ENCODE measurements around the gene PTPN3. TPM values are rescaled to one million over a fixed set of nuclear protein-coding genes. Genes with fewer than 3 reads are reported as not detected.
"Not testable (repeated sequence)": the region's sequence is repeated elsewhere in the genome, so short reads cannot be mapped to it uniquely, and the experiment has no call there.

Gene PTPN3, protein sequence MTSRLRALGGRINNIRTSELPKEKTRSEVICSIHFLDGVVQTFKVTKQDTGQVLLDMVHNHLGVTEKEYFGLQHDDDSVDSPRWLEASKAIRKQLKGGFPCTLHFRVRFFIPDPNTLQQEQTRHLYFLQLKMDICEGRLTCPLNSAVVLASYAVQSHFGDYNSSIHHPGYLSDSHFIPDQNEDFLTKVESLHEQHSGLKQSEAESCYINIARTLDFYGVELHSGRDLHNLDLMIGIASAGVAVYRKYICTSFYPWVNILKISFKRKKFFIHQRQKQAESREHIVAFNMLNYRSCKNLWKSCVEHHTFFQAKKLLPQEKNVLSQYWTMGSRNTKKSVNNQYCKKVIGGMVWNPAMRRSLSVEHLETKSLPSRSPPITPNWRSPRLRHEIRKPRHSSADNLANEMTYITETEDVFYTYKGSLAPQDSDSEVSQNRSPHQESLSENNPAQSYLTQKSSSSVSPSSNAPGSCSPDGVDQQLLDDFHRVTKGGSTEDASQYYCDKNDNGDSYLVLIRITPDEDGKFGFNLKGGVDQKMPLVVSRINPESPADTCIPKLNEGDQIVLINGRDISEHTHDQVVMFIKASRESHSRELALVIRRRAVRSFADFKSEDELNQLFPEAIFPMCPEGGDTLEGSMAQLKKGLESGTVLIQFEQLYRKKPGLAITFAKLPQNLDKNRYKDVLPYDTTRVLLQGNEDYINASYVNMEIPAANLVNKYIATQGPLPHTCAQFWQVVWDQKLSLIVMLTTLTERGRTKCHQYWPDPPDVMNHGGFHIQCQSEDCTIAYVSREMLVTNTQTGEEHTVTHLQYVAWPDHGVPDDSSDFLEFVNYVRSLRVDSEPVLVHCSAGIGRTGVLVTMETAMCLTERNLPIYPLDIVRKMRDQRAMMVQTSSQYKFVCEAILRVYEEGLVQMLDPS
- total RNA-seq (40.6 TPM), polyA plus RNA-seq (ENCODE audit: insufficient read depth, low read depth, low replicate concordance) (33.7 TPM)
- long read RNA-seq, donor 1, full-length matches to known transcripts, result 2 of 2 reads
- long read RNA-seq, donor 1, partial matches to known transcripts, result 0 of 2 reads
- long read RNA-seq, donor 1, other reads (novel, unspliced or antisense), result 0 of 2 reads
- long read RNA-seq, donor 2, full-length matches to known transcripts, result 5 of 5 reads
- long read RNA-seq, donor 2, partial matches to known transcripts, result 0 of 5 reads
- long read RNA-seq, donor 2, other reads (novel, unspliced or antisense), result 0 of 5 reads
- long read RNA-seq, donor 3, full-length matches to known transcripts, result 2 of 2 reads
- long read RNA-seq, donor 3, partial matches to known transcripts, result 0 of 2 reads
- long read RNA-seq, donor 3, other reads (novel, unspliced or antisense), result 0 of 2 reads
- long read RNA-seq, donor 4, full-length matches to known transcripts, result 4 of 4 reads
- long read RNA-seq, donor 4, partial matches to known transcripts, result 0 of 4 reads
- long read RNA-seq, donor 4, other reads (novel, unspliced or antisense), result 0 of 4 reads
- long read RNA-seq, donor 5, result 0 reads
- long read RNA-seq, donor 6, result 0 reads
- long read RNA-seq, donor 7, full-length matches to known transcripts, result 3 of 30 reads
- long read RNA-seq, donor 7, partial matches to known transcripts, result 15 of 30 reads
- long read RNA-seq, donor 7, other reads (novel, unspliced or antisense), result 12 of 30 reads
- long read RNA-seq, donor 8, full-length matches to known transcripts, result 1 of 1 reads
- long read RNA-seq, donor 8, partial matches to known transcripts, result 0 of 1 reads
- long read RNA-seq, donor 8, other reads (novel, unspliced or antisense), result 0 of 1 reads
- long read RNA-seq, donor 9, result 0 reads
- long read RNA-seq, donor 10, full-length matches to known transcripts, result 3 of 3 reads
- long read RNA-seq, donor 10, partial matches to known transcripts, result 0 of 3 reads
- long read RNA-seq, donor 10, other reads (novel, unspliced or antisense), result 0 of 3 reads

DNA sequence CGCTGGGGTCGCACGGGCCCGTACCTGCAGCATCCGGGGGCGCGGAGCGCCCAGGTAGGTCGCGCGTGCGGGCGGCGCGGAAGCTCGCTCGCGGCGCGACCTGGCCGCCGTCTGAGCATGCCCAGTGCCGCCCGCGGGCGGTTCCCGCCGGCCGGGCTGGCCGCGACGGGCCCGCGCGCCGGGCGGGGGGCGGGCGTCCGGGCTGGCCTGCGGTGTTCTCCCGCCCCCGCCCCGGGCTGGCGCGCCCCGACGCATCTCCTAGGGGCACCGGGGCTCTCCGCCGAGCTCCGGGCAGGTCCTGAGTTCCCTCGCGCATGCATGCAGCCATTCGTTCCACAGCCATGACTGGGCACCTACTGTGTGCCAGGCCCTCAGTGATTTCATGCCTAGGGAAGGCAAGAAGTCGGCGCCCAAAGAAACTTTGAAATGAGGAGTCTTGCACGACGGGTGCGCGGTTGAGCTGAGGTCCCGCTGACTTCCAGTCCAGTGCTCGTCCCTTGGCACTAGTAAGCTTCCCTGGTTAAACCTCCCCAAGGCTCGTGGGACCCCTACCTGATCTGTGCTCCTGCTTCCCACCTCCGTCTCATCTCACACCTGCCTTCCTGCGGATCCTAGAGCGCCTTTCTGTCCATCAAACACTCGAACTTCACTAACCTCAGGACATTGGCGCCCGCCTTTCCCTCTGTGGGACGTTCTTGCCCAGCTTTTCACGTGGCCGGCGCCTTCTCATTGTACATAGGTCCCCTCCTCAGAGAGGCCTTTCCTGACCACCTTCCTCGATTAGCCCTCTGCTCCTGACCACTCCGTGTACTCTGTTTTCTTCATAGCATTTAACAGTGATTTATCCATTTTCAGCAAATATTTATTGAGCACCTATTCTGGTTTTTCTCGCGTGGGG lies at the start of gene PTPN3:
TSS of gene PTPN3 (minus strand) at position 113 of the 898 bp plus-strand sequence. CDS start 34,873 bp downstream, outside the sequence.
- H3K4me3 ChIP-seq (ENCODE audit: low read length in 3 of 3), result peak within 1 kb of the TSS; percentile 48 to 84 (median 71)
- H3K4me1 ChIP-seq (ENCODE audit: control insufficient read depth in 2 of 3, insufficient read depth in 2 of 3, low read depth in 1 of 3, low read length in 3 of 3), result peaks cover 5 to 37% (median 34%) of the 10 kb centered on the region in 3 donors
- peak within 1 kb of the TSS in 2 of 3 donors; percentile 11 to 63 for H3K9ac ChIP-seq (ENCODE audit: low read length in 3 of 3)
- no peaks in the 10 kb centered on the region for H3K36me3 ChIP-seq (ENCODE audit: control insufficient read depth in 2 of 3, insufficient read depth in 3 of 3, low read length in 3 of 3)
- TF ChIP-seq, protein P1, sequence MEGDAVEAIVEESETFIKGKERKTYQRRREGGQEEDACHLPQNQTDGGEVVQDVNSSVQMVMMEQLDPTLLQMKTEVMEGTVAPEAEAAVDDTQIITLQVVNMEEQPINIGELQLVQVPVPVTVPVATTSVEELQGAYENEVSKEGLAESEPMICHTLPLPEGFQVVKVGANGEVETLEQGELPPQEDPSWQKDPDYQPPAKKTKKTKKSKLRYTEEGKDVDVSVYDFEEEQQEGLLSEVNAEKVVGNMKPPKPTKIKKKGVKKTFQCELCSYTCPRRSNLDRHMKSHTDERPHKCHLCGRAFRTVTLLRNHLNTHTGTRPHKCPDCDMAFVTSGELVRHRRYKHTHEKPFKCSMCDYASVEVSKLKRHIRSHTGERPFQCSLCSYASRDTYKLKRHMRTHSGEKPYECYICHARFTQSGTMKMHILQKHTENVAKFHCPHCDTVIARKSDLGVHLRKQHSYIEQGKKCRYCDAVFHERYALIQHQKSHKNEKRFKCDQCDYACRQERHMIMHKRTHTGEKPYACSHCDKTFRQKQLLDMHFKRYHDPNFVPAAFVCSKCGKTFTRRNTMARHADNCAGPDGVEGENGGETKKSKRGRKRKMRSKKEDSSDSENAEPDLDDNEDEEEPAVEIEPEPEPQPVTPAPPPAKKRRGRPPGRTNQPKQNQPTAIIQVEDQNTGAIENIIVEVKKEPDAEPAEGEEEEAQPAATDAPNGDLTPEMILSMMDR (IDR thresholded peaks at IDR 0.05; ENCODE audit: borderline replicate concordance, extremely low read depth, insufficient read depth), result no peak
- peaks cover 10% of the 10 kb centered on the region for H3K27me3 ChIP-seq (ENCODE audit: control insufficient read depth, insufficient read depth, low read length)
- peak in 3 of 5 donors; percentile 66 to 76 (median 68) for DNase-seq
- H3K9me3 ChIP-seq (ENCODE audit: control insufficient read depth in 2 of 3, insufficient read depth in 1 of 3, low read length in 3 of 3), result no peaks in the 10 kb centered on the region
- peak within 1 kb of the TSS; percentile 66 to 83 for H3K27ac ChIP-seq (ENCODE audit: low read depth in 2 of 2, low read length in 2 of 2)
- intact Hi-C loops (cut with DNase I), result no loop called here
- no peak for FAIRE-seq

DNA sequence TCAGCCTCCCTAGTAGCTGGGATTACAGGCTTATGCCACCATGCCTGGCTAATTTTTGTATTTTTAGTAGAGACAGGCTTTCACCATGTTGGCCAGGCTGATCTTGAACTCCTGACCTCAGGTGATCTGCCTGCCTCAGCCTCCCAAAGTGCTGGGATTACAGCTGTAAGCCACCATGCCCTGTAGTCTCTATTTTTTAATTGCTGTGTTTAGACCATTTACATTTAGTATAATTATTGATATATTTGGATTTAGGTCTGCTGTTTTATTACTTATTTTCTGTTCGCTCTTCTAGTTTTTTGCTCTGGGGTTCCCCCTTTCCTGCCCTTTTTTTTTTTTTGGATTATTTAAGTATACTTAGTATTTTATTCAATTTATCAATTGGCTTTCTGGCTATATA lies 46.8 kb upstream of the PTPN3 start:
- H3K9ac ChIP-seq (ENCODE audit: low read length in 3 of 3); H3K4me1 ChIP-seq (ENCODE audit: control insufficient read depth in 2 of 3, insufficient read depth in 2 of 3, low read depth in 1 of 3, low read length in 3 of 3); H3K27me3 ChIP-seq (ENCODE audit: control insufficient read depth, insufficient read depth, low read length); DNase-seq; H3K4me3 ChIP-seq (ENCODE audit: low read length in 3 of 3); FAIRE-seq; H3K36me3 ChIP-seq (ENCODE audit: control insufficient read depth in 2 of 3, insufficient read depth in 3 of 3, low read length in 3 of 3); H3K27ac ChIP-seq (ENCODE audit: low read depth in 2 of 2, low read length in 2 of 2); intact Hi-C loops (cut with DNase I): not testable (repeated sequence)
- H3K9me3 ChIP-seq (ENCODE audit: control insufficient read depth in 2 of 3, insufficient read depth in 1 of 3, low read length in 3 of 3), result peaks cover 0 to 10% (median 0%) of the 10 kb centered on the region in 3 donors

DNA sequence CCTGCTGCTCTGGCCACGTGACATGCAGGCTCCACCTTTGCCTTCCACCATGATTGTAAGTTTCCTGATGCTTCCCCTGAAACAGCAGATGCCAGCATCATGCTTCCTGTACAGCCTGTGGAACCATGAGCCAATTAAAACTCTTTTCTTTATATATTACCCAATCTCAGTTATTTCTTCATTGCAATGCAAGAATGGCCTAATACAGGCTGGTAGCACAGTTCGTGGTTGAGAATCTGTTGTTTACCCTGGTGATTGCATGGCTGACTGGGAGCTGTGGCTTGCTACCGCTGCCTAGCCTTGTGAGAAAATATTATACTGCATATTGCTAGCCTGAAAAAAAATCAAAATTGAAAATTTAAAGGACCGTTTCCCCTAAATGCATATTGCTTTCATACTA lies 44.8 kb upstream of the PTPN3 start:
- intact Hi-C loops (cut with DNase I), result no loop called here
- Histone ChIP-seq H3K9me3 (ENCODE audit: control insufficient read depth in 2 of 3, insufficient read depth in 1 of 3, low read length in 3 of 3) (peaks cover 0 to 10% (median 0%) of the 10 kb centered on the region in 3 donors), H3K4me3 (ENCODE audit: low read length in 3 of 3) (no peak overlapping the region), H3K27ac (ENCODE audit: low read depth in 2 of 2, low read length in 2 of 2) (no peak overlapping the region), H3K27me3 (ENCODE audit: control insufficient read depth, insufficient read depth, low read length) (no peaks in the 10 kb centered on the region), H3K36me3 (ENCODE audit: control insufficient read depth in 2 of 3, insufficient read depth in 3 of 3, low read length in 3 of 3) (no peaks in the 10 kb centered on the region), H3K4me1 (ENCODE audit: control insufficient read depth in 2 of 3, insufficient read depth in 2 of 3, low read depth in 1 of 3, low read length in 3 of 3) (no peaks in the 10 kb centered on the region), H3K9ac (ENCODE audit: low read length in 3 of 3) (no peak overlapping the region)
- no peak for FAIRE-seq
- TF ChIP-seq, protein P1 (IDR thresholded peaks at IDR 0.05; ENCODE audit: borderline replicate concordance, extremely low read depth, insufficient read depth), result no peak
- DNase-seq, result no peak
